Pons (tissue), 1 donor: Measurements from ENCODE around the gene CPA5.
"Not testable (repeated sequence)": the region's sequence is repeated elsewhere in the genome, so short reads cannot be mapped to it uniquely, and the experiment has no call there.

ENCODE experiments used
- DNase-seq: peaks from one replicate; pipeline ENCODE4 v3.0.0-alpha.2; 2016; ENCODE audit warnings: low spot score

Gene CPA5

GRCh38 chr7:130344271-130344866, at the start of gene CPA5:
Gene CPA5 (plus strand): TSS chr7:130344816. CDS start chr7:130346486, 1,670 bp downstream.
- no peak for DNase-seq

GRCh38 chr7:130296221-130296951, 48.2 kb upstream of the CPA5 start:
- DNase-seq, result no peak

- no peak for DNase-seq
Observed at GRCh38 chr7:130297628-130298543, 46.7 kb upstream of the CPA5 start.

- no peak for DNase-seq
Observed at GRCh38 chr7:130298544-130299326, 45.9 kb upstream of the CPA5 start.

- no peak for DNase-seq
Observed at GRCh38 chr7:130299866-130300265, 44.8 kb upstream of the CPA5 start.

- no peak for DNase-seq
Observed at GRCh38 chr7:130301501-130302020, 43.1 kb upstream of the CPA5 start.

GRCh38 chr7:130302649-130303048, 42.0 kb upstream of the CPA5 start:
- no peak for DNase-seq

- DNase-seq, result no peak
Observed at GRCh38 chr7:130303127-130303526, 41.5 kb upstream of the CPA5 start.

GRCh38 chr7:130303551-130303950, 41.1 kb upstream of the CPA5 start:
- no peak for DNase-seq

- peak; percentile 13 for DNase-seq
Observed at GRCh38 chr7:130303982-130304381, 40.6 kb upstream of the CPA5 start.

GRCh38 chr7:130304878-130305277, 39.7 kb upstream of the CPA5 start:
- DNase-seq, result no peak

- DNase-seq, result no peak
Observed at GRCh38 chr7:130305433-130306042, 39.1 kb upstream of the CPA5 start.

- no peak for DNase-seq
Observed at GRCh38 chr7:130309986-130310385, 34.6 kb upstream of the CPA5 start.

- no peak for DNase-seq
Observed at GRCh38 chr7:130314305-130314704, 30.3 kb upstream of the CPA5 start.

GRCh38 chr7:130319541-130319940, 25.1 kb upstream of the CPA5 start:
- no peak for DNase-seq

- not testable (repeated sequence) for DNase-seq
Observed at GRCh38 chr7:130321542-130322229, 22.9 kb upstream of the CPA5 start.

- no peak for DNase-seq
Observed at GRCh38 chr7:130322615-130323014, 22.0 kb upstream of the CPA5 start.

- no peak for DNase-seq
Observed at GRCh38 chr7:130324306-130324943, 20.2 kb upstream of the CPA5 start.

GRCh38 chr7:130329681-130330080, 14.9 kb upstream of the CPA5 start:
- DNase-seq, result no peak
